Measurements from ENCODE around the gene PHACTR3. TPM values are rescaled to one million over a fixed set of nuclear protein-coding genes. Genes with fewer than 3 reads are reported as not detected.

PHACTR3 gene
- total and polyA plus RNA-seq, 2 donors: 2.9 to 35.8 TPM

- no peak for DNase-seq (ENCODE audit: low read depth in 6 of 9, low spot score in 9 of 9)
- 84% methylated on average over 8 of the region's 8 CpGs for WGBS
- H3K4me3 ChIP-seq (ENCODE audit: low read length in 2 of 2): no peak overlapping the region
- peaks cover 0 to 4% of the 10 kb centered on the region in 2 donors for H3K4me1 ChIP-seq (ENCODE audit: control insufficient read depth in 2 of 2, insufficient read depth in 2 of 2, low read length in 2 of 2)
- no peaks in the 10 kb centered on the region for H3K9me3 ChIP-seq (ENCODE audit: control insufficient read depth in 2 of 2, insufficient read depth in 1 of 2, low read length in 1 of 2)
- no peak overlapping the region for H3K27ac ChIP-seq (ENCODE audit: low read depth in 1 of 2, low read length in 1 of 2)
- H3K27me3 ChIP-seq (ENCODE audit: control insufficient read depth in 2 of 2, insufficient read depth in 1 of 2, low read length in 1 of 2): no peaks in the 10 kb centered on the region
- no peaks in the 10 kb centered on the region for H3K36me3 ChIP-seq (ENCODE audit: control insufficient read depth in 2 of 2, insufficient read depth in 2 of 2, low read length in 1 of 2)
Measured at GRCh38 chr20:59824711-59825562, 220.6 kb downstream of the PHACTR3 start.

GRCh38 chr20:59825563-59825920 is 221.2 kb downstream of the PHACTR3 start:
- Histone ChIP-seq H3K9me3 (ENCODE audit: control insufficient read depth in 2 of 2, insufficient read depth in 1 of 2, low read length in 1 of 2) (no peaks in the 10 kb centered on the region), H3K4me3 (ENCODE audit: low read length in 2 of 2) (no peak overlapping the region), H3K4me1 (ENCODE audit: control insufficient read depth in 2 of 2, insufficient read depth in 2 of 2, low read length in 2 of 2) (peaks cover 0 to 4% of the 10 kb centered on the region in 2 donors), H3K36me3 (ENCODE audit: control insufficient read depth in 2 of 2, insufficient read depth in 2 of 2, low read length in 1 of 2) (no peaks in the 10 kb centered on the region), H3K27ac (ENCODE audit: low read depth in 1 of 2, low read length in 1 of 2) (no peak overlapping the region), H3K27me3 (ENCODE audit: control insufficient read depth in 2 of 2, insufficient read depth in 1 of 2, low read length in 1 of 2) (no peaks in the 10 kb centered on the region)
- DNase-seq (ENCODE audit: low read depth in 6 of 9, low spot score in 9 of 9): no peak
- WGBS: 96% methylated on average over 4 of the region's 4 CpGs

- Histone ChIP-seq H3K4me1 (ENCODE audit: control insufficient read depth in 2 of 2, insufficient read depth in 2 of 2, low read length in 2 of 2) (peaks cover 0 to 4% of the 10 kb centered on the region in 2 donors), H3K27ac (ENCODE audit: low read depth in 1 of 2, low read length in 1 of 2) (no peak overlapping the region), H3K4me3 (ENCODE audit: low read length in 2 of 2) (no peak overlapping the region)
Measured at GRCh38 chr20:59825944-59826759, 221.8 kb downstream of the PHACTR3 start.

GRCh38 chr20:59827138-59828056 is 223.1 kb downstream of the PHACTR3 start:
- H3K27ac ChIP-seq (ENCODE audit: low read depth in 1 of 2, low read length in 1 of 2): peak overlapping the region in 1 of 2 donors; percentile 36
- DNase-seq (ENCODE audit: low read depth in 6 of 9, low spot score in 9 of 9): no peak

More at GRCh38 chr20:59825944-59826759, 221.8 kb downstream of the PHACTR3 start:
- Histone ChIP-seq H3K27me3 (ENCODE audit: control insufficient read depth in 2 of 2, insufficient read depth in 1 of 2, low read length in 1 of 2) (no peaks in the 10 kb centered on the region), H3K36me3 (ENCODE audit: control insufficient read depth in 2 of 2, insufficient read depth in 2 of 2, low read length in 1 of 2) (no peaks in the 10 kb centered on the region), H3K9me3 (ENCODE audit: control insufficient read depth in 2 of 2, insufficient read depth in 1 of 2, low read length in 1 of 2) (no peaks in the 10 kb centered on the region)
- DNase-seq (ENCODE audit: low read depth in 6 of 9, low spot score in 9 of 9): no peak
- WGBS: 85% methylated on average over 11 of the region's 11 CpGs

GRCh38 chr20:59828125-59829053 is 224.0 kb downstream of the PHACTR3 start:
- Histone ChIP-seq H3K27me3 (ENCODE audit: control insufficient read depth in 2 of 2, insufficient read depth in 1 of 2, low read length in 1 of 2) (no peaks in the 10 kb centered on the region), H3K27ac (ENCODE audit: low read depth in 1 of 2, low read length in 1 of 2) (no peak overlapping the region), H3K36me3 (ENCODE audit: control insufficient read depth in 2 of 2, insufficient read depth in 2 of 2, low read length in 1 of 2) (no peaks in the 10 kb centered on the region), H3K9me3 (ENCODE audit: control insufficient read depth in 2 of 2, insufficient read depth in 1 of 2, low read length in 1 of 2) (no peaks in the 10 kb centered on the region), H3K4me3 (ENCODE audit: low read length in 2 of 2) (no peak overlapping the region), H3K4me1 (ENCODE audit: control insufficient read depth in 2 of 2, insufficient read depth in 2 of 2, low read length in 2 of 2) (peaks cover 0 to 9% of the 10 kb centered on the region in 2 donors)
- 91% methylated on average over 15 of the region's 15 CpGs for WGBS
- no peak for DNase-seq (ENCODE audit: low read depth in 6 of 9, low spot score in 9 of 9)

More at GRCh38 chr20:59827138-59828056, 223.1 kb downstream of the PHACTR3 start:
- WGBS: 80% methylated on average over 16 of the region's 16 CpGs
- no peaks in the 10 kb centered on the region for H3K9me3 ChIP-seq (ENCODE audit: control insufficient read depth in 2 of 2, insufficient read depth in 1 of 2, low read length in 1 of 2)
- H3K4me1 ChIP-seq (ENCODE audit: control insufficient read depth in 2 of 2, insufficient read depth in 2 of 2, low read length in 2 of 2): peaks cover 0 to 9% of the 10 kb centered on the region in 2 donors
- H3K4me3 ChIP-seq (ENCODE audit: low read length in 2 of 2): no peak overlapping the region
- H3K36me3 ChIP-seq (ENCODE audit: control insufficient read depth in 2 of 2, insufficient read depth in 2 of 2, low read length in 1 of 2): no peaks in the 10 kb centered on the region
- no peaks in the 10 kb centered on the region for H3K27me3 ChIP-seq (ENCODE audit: control insufficient read depth in 2 of 2, insufficient read depth in 1 of 2, low read length in 1 of 2)

GRCh38 chr20:59829054-59829785 is 224.9 kb downstream of the PHACTR3 start:
- WGBS: 85% methylated on average over 19 of the region's 19 CpGs
- H3K4me1 ChIP-seq (ENCODE audit: control insufficient read depth in 2 of 2, insufficient read depth in 2 of 2, low read length in 2 of 2): peaks cover 0 to 9% of the 10 kb centered on the region in 2 donors

GRCh38 chr20:59829786-59830664 is 225.7 kb downstream of the PHACTR3 start:
- H3K4me3 ChIP-seq (ENCODE audit: low read length in 2 of 2): no peak overlapping the region
- no peak overlapping the region for H3K27ac ChIP-seq (ENCODE audit: low read depth in 1 of 2, low read length in 1 of 2)
- no peaks in the 10 kb centered on the region for H3K36me3 ChIP-seq (ENCODE audit: control insufficient read depth in 2 of 2, insufficient read depth in 2 of 2, low read length in 1 of 2)
- WGBS: 78% methylated on average over 12 of the region's 12 CpGs
- DNase-seq (ENCODE audit: low read depth in 6 of 9, low spot score in 9 of 9): no peak
- no peaks in the 10 kb centered on the region for H3K9me3 ChIP-seq (ENCODE audit: control insufficient read depth in 2 of 2, insufficient read depth in 1 of 2, low read length in 1 of 2)
- peaks cover 0 to 9% of the 10 kb centered on the region in 2 donors for H3K4me1 ChIP-seq (ENCODE audit: control insufficient read depth in 2 of 2, insufficient read depth in 2 of 2, low read length in 2 of 2)
- no peaks in the 10 kb centered on the region for H3K27me3 ChIP-seq (ENCODE audit: control insufficient read depth in 2 of 2, insufficient read depth in 1 of 2, low read length in 1 of 2)

More at GRCh38 chr20:59829054-59829785, 224.9 kb downstream of the PHACTR3 start:
- no peaks in the 10 kb centered on the region for H3K27me3 ChIP-seq (ENCODE audit: control insufficient read depth in 2 of 2, insufficient read depth in 1 of 2, low read length in 1 of 2)
- no peak for DNase-seq (ENCODE audit: low read depth in 6 of 9, low spot score in 9 of 9)
- no peaks in the 10 kb centered on the region for H3K36me3 ChIP-seq (ENCODE audit: control insufficient read depth in 2 of 2, insufficient read depth in 2 of 2, low read length in 1 of 2)
- no peak overlapping the region for H3K27ac ChIP-seq (ENCODE audit: low read depth in 1 of 2, low read length in 1 of 2)
- no peak overlapping the region for H3K4me3 ChIP-seq (ENCODE audit: low read length in 2 of 2)
- H3K9me3 ChIP-seq (ENCODE audit: control insufficient read depth in 2 of 2, insufficient read depth in 1 of 2, low read length in 1 of 2): no peaks in the 10 kb centered on the region

Measured in thymus (tissue), 11 donors.